ENCODE results near the gene HMGXB3.
A peak's percentile ranks its signal among the peaks of the same experiment; 100 is the strongest.
"Not testable (repeated sequence)": the region's sequence is repeated elsewhere in the genome, so short reads cannot be mapped to it uniquely, and the experiment has no call there.

Gene HMGXB3

DNA sequence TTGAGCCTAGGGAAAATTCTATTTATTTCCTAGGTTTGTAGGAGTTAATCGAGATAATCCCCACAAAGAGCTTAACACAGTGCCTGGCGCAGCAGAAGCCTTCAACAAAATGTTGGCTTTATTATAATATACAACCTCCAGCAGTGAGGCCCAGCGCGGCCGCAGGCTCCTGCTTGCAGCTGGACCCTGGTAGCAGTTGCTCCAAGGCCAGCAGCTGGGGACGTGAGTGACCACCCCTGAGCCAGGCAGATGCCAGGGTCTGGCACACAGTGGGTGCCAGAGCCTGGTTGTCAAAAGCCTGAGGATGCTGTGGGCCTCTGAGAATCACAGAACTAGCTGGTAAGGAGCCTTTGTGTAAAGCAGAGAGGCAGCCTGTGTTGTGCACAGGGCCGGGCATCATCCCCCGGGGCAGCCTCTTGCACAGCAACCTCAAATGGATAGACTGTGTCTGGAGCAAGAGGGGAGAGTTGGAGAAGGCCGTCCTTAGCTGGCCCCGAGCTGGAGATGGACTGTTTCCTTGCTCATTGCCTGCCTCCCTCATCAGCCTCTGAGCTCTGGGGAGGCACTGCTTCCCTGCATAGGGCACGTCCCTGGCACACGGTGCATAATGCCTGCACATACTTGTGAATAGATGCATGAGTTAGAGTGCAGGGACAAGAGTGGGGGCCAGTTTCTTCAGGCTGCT is 68.6 kb downstream of the HMGXB3 start:
- DNase-seq: no peak

DNA sequence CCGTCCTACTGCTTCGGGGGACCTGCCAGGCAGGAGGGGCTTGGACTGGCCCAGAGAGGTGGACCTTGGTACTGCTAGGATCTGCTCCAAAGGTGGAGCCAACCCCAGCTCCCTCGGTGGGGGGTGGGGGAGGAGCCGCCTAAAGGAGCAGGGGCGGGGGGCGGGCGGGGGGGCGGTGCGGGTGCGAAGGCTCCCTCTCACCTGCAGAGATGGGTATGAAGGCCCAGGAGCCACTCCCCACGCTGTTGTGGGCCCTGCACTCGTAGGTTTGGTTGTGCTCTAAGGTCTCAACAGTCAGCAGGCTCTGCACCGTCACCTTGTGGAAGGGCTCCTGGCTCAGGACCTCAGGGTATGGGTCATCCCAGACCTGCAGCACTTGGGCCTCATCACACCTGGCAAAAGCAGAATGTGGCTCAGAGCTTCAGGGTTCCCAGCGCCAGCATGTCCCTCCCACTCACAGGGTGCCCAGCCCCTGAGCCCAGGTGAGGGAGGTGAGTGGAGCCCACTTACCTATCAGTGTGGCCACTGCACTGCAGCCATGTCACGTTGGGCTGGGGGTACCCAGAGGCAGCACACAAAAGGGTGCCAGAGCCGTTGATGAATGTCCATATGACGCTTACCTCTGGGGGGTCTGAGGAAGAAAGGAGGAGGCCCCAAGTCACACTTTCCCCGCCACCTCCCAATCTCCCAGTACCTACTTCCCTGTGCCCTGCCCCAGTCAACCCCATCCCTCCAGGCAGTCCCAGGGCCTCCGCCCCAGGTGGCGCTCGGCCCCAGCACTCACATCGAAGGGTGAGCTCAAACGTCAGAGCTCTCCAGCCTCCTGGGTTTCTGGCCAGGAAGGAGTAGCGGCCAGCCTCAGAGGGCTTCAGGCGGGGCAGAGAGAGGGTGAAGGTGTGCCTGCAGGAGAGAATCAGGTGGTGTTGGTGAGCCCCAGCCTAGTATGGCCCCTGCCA is 69.4 kb downstream of the HMGXB3 start:
- no peak for DNase-seq

DNA sequence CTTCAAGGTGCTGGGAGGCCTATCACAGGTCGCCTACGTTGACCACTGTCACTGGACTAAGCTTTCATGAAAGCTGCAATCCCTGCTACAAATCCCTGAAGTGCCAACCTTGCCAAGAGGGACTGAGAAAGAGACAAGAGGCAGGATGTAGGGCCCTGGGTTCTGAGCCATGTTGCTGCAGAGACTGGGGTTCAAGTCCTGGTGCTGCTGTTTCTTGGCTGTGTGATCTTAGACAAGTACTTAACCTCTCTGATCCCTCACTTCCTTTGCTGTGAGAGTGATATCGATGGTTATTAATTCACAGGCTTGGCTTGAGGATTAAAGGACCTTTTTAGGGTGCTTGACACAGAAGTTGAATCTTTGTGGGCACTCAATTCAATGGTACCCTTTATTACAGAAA is 70.3 kb downstream of the HMGXB3 start:
- DNase-seq: no peak

DNA sequence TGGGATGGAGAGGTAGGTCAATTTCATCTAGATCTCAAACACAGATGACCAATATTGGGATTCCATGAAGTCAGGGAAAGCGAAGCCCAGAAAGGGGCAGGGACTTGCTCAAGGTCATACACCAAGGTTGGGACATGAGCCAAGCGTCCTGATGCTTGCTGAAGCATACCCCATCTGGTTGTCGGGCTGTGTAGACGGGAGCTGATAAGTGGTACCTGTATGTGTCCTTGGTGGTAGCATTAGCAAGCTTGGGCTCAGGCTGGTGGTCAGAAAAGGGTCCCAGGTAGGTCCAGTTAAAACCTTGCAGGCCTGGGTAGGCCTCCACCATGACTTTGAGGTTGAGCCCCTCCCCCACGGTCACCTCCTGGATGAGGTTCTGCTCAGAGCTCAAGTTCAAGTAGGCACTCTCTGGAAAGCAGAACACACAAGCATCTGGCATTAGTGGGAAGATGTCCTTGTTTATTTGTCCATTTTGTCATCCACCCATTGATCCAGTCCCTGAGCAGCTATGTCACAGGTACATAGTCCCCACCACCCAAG is 72.6 kb downstream of the HMGXB3 start:
- DNase-seq: no peak

DNA sequence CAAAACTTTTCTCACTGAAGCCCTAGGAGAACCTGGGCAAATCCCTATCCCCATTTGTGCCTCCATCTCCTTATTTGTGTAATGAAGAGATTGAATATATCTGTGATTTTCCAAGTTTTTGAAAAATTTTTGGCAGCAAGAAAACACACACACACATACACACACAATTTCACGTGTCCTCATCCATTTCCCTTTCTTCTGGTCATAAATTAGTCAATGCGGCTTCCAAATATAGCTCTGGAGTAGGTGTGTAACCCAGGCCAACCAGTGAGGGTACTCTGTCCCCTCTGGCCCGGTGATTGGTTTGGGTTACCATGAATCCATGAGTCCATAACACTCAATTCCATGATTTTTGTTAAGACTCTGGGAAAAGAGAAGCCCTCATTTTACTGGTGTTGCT is 73.1 kb downstream of the HMGXB3 start:
- no peak for DNase-seq

DNA sequence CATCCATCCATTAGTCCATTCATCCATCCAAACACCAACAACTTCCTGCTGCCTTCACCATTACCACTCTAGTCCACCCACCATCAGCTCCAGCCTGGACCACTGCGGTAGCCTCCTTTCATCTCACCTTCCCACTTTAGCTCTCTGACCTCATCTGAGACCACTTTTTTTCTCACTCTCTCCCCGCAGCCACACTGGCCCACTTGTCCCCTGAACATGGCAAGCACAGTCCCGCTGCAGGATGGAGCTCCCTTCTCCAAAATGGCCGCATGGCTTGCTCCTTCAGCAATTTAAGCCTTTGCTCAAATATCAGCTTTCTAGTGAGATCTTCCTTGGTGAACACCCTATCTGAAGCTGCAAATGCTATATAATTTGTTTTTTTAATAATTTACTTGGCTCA is 74.7 kb downstream of the HMGXB3 start:
- DNase-seq: no peak

DNA sequence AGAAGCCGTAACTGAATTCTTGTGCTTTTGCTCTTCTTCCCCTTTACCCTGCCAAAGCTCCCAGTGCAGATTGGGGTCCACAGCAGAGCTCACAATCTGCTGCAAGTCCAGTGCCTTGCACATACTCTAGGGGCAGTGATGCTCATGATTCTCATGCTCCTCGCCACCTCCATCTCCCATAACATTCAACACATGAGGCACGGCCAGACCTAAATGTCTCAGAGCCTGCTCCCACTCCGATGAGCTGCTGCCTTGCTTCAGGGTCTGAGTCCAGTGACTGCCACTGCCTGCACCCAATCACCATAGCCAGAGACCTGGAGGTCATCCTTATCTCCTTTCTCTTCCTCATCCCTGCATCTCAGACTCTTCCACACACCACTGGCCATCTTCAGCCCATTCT is 75.3 kb downstream of the HMGXB3 start:
- no peak for DNase-seq

DNA sequence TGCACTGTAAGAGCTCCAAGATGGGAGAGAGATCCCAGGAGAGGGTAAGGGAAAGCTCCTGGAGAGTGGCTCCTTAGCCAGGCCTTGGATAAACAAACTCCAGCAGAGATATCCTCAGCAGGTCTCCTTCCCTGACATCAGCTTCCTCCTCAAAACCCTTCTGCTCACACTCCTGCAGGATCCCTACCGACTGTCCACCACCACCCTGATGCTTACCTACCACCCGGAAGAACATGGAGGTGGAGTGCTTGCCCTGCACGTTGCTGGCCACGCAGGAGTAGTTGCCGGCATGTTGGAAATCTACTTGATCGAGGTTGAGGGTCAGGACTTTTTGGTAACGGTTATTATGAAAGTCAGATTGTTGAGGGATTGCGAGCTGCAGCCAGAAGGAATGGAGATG is 76.5 kb downstream of the HMGXB3 start:
- DNase-seq: no peak

DNA sequence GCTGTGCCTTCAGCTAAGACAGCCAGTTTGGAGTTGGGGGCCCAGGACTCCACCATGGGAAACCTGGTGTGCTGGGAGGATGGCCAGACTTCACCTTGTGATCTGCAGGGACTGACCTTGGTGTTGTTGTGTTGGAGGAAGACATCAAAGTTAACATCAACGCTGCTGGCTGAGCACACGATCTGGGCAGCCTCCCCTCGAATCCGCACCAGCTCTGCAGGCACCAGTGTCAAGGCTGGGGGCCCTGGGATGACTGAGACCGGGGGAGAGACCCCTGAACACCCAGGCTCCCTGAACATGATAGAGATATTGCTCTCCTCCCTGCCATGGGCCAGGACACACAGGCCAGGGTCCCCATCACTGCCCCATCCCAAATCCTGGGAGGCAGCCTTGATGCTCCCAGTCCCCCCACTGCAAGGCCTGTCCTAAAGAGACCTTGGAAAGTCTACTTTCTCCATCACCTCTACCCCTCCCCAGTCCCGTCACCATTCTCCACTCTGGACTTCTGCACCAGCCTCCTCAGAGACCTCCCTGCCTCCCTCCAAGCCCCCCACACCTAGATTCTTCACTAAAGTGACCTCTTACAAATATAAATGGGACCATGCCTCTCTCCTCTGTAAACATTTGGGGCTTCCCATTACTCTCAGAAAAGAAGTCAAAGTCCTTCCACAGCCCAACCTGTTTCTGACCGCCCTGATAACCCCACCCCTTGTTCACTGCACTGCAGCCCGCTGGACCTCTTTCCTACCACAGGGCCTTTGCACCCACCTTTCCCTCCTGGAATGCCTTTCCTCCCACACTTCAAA is 77.7 kb downstream of the HMGXB3 start:
- DNase-seq: no peak

DNA sequence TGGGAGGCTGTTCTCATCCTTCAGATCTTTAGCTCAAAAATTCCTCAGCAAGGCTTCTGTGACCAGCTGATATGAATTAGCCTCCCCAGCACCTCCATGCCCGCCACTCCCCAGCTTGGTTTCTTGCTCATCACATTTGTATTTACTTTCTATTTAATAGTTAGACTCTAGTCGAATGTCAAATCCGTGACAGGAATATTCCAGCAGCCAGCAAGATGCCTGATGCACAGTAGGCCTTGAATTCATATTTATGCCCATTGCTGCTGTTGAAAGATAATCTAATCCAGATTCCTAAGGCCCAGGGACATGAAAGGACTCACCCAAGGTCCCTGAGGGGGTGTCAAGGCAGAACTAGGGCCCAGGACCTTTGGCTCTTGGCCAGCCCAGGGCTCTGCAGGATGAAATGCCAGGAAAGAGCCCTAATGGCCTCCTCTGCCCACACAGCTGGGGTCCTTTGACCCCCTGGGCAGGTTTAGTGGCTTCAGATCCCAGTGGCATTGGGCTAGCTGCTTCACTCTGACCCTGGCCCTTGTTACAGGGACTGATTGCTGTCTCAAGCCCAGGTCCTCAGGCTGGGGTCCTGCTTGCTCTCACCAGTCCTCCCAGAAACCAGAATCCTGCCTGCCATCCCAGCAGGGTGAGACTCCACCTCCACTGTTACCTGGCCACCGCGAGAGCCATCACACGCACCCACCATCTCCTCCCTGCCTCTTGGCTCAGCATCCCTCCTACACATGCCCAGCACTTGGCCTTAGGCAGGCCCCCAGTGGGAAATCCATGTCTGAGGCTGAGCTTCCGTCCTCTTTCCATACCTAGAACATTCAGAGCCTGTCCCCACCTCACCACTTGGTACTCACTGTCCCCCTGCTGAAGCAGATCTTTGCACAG is 78.5 kb downstream of the HMGXB3 start:
- no peak for DNase-seq

DNA sequence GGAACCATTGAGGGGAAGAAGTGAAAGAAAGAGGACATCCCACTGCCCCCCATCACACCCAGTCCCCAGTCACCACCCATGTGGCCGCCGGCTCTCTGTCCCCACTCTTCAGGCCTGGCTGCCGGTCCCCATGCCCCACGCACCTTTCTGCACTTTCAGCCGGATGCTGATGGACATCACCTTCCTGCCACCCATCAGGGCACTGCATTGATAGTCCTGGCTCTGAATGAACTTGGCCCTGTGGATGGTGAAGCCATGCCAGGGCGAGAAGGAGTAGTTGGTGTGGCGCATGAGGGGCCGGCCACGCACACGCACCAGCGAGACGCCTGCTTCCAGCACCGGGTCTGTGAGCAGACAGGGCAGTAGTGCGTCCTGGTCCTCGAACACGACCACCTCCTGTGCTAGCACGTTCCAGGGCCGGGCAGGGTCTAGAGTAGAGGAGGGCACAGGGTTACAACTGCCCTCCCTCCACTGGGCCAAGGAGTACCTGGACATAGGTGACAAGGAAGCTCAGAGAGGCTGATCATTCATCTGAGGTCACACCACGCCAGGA is 79.4 kb downstream of the HMGXB3 start:
- no peak for DNase-seq

DNA sequence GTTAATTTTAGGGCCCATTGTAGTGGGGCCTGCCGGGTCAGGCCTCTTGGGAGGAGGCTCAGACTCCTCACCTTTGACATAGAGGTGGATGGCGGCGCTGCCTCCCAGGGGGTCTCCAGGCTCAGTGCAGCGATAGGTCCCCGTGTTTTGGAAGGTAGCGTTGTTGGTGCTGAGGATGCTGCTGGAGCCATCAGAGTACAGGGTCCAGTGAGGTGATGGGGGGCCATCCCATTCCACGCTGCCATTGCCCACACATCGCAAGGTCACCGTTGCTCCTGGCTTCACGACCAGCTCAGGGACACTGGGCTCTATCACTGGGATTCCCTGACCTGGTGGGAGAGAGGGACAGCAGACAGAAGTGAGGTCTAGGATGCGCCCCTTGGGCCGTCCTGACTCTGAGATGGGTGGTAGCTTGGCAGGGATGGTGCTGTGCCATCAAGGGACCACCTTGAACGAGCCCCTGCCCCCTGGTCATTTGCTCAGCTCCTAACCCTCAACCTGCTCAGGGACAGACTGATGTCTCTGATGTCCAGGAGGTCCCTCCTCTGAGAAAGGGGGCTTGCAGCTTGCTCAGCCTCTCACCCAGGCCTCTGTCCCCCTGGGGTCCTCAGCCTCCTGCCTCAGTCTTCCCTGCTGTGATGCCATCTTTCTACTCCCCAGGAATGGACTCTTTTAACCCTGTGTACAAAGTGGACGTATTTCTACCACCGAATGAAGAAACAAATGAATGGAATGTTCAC is 80.3 kb downstream of the HMGXB3 start:
- DNase-seq: no peak

DNA sequence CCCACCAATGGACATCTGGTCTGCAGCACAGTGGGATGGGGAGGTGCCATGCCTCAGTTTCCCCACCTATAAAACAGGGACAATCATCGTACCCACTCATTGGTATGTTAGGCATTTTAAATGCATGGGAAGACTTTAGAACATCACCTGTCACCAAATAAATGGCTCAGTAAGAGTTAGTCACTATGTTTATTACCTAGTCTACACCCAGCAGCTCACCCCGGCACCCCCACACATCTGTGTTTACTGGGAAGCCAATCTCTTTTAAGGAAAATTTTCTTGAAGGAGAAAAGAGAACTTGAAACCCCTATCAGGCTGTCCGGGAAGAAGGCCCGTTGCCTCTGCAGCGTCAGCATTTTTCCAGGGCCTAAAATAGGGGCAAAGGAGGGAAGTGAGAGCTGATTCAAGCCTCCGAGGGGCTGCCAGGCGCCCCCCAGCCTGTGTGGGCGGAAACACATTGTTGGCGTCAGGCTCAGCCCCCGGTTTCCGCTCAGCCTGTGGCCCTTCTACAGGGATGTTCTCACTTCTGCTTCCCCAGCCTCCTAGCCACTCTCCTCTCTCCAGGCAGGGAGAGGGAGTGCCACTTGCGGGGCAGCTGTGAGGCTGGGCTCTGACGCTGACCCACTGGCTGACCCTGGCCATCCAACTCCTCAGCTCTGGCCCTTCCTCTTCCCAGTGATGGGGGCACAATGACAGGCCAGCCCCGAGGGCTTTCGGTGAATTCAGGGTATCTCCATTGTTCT is 81.2 kb downstream of the HMGXB3 start:
- DNase-seq: peak; percentile 98

DNA sequence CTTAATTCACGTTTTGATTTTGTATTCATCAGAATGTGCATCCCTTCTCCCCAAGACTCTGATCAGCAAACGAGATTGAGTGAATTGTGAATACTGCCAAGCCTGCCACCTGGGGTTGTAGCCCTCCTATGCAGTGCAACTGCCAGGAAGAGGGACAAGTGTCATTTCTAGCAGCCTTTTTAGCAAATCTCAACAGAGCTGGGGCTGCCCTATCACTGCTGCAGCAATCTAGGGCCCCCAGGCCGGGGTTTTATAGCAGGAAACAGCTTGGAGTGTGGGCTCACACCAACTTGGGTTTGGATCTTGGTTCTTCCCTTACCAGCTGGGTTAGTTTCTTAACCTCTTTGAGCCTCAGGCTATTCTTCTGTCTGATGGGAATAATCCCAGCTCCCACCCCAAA is 81.8 kb downstream of the HMGXB3 start:
- DNase-seq: no peak

DNA sequence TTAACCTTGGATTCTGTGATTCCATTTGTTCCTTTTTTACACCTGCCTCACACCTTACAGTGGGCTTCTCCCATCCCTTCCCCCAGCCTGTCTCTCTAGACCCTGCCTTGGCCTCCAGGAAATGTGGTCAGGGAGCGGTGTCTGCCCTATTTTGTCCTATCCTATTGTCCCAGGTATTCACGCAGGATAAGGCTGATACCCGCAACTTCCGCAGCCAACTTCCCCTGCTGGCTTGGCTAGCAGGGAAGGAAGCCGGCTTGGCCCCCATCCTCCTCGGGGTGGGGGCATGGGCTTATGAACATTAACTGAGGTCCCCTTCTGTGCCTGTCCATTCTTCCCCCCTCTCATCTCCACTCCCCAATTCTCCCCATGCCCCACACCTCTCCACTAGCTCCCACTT is 82.3 kb downstream of the HMGXB3 start:
- no peak for DNase-seq

DNA sequence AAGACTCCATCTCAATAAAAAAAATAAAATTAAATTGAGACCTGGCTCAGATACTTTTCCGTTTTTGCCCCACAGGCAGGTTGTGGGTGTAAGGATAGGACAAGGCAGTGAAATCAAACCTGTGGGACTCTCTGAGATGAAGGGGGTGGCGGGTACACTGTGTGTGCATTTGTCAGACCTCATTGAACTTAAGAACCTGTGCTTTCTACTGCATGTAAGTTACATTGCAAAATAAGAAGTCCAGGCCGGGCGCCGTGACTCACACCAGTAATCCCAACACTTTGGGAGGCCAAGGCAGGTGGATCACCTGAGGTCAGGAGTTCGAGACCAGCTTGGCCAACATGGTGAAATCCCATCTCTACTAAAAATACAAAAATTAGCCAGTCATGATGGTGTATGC is 84.2 kb downstream of the HMGXB3 start:
- not testable (repeated sequence) for DNase-seq

DNA sequence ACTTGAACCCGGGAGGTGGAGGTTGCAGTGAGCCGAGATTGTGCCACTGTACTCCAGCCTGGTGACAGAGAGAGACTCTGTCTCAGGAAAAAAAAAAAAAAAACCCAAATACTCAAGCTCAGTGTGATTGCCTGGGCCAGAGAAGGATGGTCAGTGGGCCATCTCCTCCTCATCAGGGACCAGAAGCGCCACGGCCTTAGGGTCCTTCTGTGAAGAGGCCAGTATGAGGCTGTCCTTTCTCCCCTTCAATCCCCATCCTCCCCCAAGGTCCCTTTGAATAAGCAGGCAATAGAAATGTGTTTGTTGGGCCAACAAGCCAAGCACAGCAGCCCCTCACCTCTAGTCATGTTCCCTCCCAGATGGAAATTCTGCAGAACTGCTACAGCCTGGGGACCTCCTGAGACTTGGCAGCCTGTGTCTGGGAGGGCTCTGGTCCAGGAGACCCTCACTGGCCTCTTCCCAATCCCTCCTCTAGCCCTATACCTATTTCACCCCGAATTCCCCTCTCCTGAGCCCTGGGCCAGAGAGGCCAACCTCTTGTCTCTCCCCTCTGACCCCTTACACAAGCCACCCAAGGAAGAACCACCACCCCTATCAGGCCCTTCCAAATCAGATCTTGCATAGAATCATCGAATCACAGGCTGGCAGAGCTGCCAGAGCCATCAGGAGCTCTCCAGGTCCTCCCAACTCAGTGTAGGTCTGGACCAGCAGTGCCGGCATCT is 84.8 kb downstream of the HMGXB3 start:
- no peak for DNase-seq

DNA sequence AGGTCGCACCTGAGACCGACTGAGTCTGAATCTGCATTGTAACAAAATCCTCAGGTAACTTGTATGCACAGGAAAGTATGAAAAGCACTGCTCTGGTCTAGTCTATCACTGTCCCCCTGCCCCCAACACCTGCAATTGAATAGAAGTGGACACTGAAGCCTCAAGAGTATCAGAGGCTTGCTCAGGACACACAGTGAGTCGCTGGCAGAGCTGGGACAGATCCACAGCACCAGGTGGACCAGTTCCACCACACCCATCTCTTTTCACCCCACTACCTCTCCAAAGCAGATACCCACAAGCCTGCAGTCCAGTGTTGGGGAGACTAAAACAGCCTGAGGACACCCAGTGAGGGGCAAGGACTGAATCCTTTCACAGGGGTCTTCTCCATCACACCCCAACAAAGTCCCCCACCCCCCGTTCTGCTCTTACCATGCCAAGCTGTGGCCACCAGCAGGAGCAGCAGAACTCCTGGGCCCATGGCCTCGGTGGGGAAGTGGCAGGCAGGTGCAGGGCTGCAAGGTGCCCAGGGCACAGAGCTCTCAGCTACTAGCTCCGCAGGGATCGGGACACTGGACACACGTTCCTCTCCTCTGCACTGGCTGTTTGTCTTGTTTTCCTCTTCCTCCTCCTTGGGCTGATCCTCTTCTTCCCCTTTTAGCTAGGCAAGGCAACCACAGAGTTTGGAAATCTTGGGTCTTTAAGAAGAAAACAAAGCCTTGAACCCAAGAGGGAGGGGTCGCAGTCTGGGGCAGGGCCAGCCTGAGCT is 85.6 kb downstream of the HMGXB3 start, which contains the start of gene CSF1R:
Gene CSF1R, minus strand, starts transcription at position 605 of the 766 bp plus-strand sequence. Its CDS starts 127 bp downstream, at position 478.
- DNase-seq: peak; percentile 71
